GM18951 (cell line): ENCODE results near the gene KCND2.

Experiments used
- POLR2A ChIP-seq: IDR thresholded peaks from 4 replicates; pipeline ENCODE4 v1.6.1; 2011; ENCODE audit warnings: mild to moderate bottlenecking; ENCODE audit not compliant: insufficient read length, insufficient read depth; ENCODE audit errors: extremely low read depth
- in situ Hi-C: fragments of 300-500 bp; cut with MboI; formaldehyde crosslinking; loops from one replicate; pipeline ENCODE4 v1.12.0; 2022; ENCODE audit warnings: low sequenced_read_pairs, mixed read lengths, inconsistent platforms; ENCODE audit not compliant: unreplicated experiment

KCND2 gene

DNA sequence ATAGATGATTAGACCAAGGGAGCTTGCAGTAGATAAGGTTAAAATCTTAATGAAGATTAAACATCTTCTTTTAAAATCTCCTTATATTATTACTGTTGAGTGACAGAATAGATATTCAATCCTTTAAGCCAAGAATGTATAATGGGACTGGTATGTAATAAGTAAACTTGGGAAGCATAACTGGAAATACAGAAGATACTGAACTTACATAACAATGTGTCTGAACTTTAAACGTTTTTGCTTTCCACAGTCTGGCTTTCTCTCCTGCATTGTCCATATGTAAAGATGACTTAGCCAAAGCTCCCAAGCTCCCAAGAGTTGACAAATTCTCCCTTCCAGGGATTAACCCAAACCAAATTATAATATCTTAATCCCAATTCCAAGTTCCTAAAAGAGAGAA is 129.8 kb downstream of the KCND2 start:
- in situ Hi-C loops: no loop called here
- TF ChIP-seq POLR2A: no peak

DNA sequence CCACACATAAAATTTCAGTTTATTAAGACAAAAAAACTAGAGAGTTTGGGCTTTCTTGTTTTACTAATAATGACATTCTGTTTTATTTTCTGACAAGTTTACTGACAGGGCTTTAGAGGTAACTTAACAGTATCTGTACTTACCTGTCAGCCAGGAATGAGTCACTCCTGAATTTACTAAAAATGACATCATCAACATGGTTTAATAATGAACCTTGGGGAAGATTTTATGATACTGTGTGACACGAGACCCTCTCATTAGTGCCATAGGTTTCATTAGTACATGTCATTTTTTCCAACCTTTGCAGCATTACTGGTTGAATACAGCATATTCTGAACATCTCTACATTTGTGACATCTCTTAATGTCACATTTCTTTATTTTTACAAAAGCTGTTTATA is 131.1 kb downstream of the KCND2 start:
- no peak for TF ChIP-seq POLR2A
- in situ Hi-C loops: no loop called here

DNA sequence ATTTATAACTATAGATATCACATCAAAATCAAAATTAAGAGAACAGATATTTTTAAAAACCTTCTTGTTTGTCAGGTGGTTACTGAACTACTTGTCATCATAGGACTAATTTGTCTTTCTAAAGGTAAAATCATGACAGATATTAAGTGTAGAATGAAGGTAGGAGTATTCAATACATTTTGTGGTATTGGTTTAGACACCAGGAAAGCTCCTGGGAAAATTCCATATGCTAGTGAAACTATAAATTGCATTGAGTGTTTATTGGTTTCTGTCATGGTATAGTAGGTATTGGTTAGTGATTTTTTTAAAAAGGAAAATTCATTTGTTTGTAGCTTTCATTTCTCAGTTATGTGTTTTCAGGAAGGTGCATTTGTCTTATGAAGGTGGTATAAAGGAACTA is 132.7 kb downstream of the KCND2 start:
- TF ChIP-seq POLR2A: no peak
- in situ Hi-C loops: no loop called here

DNA sequence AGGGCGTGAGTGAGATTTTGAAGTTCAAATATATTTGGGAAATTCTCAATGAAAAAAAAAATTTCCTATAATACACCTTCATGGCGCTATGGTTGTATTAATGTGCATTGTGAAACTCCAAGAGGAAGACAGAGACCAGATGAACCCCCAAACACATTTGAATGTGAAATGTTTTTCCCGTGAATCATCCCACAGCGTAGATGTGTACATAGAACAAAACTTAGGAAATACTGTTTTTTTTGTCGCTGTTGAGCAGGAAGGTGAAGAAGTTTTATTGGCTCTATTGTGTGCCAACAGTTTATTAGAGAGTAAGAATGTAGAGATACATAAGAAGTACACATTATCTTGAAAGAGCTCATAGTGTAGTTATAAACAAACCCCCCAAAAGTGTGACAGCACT is 134.0 kb downstream of the KCND2 start:
- in situ Hi-C loops: no loop called here
- TF ChIP-seq POLR2A: no peak

DNA sequence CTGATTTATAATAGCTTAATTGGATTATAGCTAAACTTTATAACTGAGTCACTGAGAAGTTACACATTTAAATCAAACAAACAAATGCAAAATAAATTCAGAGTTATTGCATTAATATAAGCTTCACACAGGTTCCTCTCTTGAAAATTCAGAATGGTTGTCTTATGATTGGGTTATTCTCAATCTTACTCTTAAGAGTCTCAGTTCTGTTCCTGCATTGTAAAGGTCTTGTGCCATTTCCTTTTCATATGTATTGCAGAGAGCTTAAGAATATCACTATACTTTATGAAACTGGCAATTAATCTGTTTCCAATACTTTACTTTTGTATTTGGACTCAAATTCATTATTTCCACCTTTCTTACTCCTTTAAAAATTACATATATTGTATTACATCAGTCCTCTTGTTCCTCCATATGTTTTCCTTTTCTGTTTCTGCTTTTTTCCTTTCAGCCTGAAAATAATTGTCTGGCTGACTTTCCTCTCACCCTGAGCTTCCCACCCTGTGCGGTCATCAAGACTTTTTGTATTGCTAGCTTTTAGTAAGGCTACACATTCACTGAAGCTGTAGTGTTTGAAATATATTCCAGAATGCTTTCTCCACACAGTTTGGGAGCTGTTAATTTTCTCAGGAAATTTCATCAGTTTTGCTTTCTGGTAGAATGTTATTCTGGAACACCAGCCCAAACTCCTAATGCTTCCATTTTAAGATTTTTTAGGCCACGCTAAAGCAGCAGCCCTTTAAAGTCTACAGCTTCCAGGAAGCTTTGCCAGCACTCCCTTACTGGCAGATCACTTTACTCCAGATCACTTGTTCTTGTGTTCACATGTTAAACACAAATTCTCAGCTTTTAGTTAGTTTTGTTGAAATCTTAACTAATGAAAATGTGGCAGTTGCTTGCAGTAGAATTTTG is 139.4 kb downstream of the KCND2 start:
- TF ChIP-seq POLR2A: no peak
- in situ Hi-C loops: no loop called here

DNA sequence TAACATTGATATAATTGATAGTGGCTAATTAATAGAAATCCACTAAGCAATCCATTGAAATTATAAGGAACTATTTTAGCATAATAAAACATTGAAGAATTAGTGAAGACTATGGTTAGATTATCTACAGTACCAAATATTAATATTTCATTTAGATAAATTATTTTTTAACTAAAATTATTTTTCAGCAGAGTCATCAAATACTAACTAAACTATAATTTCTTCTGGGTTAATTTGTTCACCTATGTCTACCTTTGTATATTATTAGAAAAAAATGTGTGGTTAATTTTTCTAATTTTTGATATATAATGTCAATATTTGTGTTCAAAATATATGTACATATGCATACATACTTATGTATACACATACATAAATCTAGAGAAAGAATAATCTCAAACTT is 140.2 kb downstream of the KCND2 start:
- no peak for TF ChIP-seq POLR2A
- in situ Hi-C loops: no loop called here

DNA sequence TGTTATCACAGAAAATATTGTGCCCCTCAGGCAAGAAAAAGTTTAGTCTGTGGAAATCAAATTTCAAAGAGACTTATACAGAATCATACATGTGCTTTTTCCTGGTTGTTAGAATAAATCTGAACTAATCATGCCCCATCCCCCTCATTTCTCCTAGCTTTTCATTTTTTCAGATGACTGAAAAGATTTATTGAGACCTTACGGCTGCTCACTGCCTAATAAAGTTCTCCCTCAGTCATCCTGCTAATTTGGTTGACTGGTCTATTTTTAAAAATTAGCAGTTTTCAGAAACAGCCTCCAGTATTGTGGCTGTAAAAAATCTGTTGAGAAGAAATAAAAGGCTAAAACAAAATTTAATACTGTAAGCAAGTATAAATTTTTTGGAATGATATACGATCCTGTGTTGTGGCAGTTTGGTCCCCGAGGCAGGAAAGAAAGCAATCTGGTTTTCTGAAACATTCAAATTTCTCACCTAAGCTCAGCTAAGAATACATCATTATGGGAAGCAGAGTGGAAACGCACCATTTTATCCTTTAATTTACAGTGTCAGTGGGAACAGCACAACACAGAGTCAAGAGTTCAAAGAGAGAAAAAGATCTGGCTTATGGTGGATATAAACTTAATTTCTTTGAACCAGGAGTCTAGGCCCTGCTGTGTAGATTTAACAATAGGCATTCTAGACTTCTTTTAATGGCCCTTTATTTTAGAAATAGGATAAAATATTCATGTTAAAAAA is 144.4 kb downstream of the KCND2 start:
- in situ Hi-C loops: no loop called here
- no peak for TF ChIP-seq POLR2A

DNA sequence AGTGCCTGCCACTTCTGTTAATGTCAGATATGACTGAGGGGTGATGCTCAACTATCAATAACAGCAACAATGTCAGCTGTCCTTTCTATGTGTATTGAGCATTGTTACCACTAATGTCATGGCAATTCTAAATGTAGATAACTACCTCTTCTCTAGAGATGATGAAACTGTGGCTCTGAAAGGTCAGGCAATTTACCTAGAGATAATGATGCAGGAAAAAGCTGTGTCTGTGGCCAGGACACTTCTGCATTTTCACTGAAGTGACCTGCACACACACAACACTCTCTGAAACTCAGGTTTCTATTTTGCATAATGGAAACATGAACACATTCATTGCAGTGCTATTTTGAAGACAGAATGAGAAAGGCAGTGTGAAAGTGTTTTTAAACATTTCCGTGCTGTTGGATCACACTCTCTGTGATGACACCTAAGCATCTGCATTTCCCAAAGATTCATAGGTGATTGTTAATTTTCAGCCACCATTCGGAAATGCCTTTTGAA is 148.2 kb downstream of the KCND2 start:
- in situ Hi-C loops: no loop called here
- no peak for TF ChIP-seq POLR2A

DNA sequence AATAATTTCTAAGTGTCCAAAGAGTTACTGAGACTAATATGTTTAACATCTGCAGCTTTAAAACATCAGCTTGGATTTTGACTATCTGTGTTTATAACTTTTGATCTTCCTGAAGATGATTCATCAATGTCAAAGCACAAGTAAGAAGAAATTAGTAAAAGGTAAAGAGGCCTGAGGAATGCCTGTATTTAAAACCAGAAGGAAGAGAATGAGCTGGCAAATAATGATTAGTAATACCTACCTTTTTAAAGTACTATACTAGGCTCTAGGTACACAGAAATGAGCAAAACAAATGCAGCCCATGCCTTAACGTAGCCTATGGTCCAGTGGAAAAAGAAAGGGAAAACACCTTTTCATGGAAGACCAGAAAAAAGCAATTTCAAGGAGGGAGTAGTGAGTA is 158.0 kb downstream of the KCND2 start:
- in situ Hi-C loops: no loop called here
- TF ChIP-seq POLR2A: no peak

DNA sequence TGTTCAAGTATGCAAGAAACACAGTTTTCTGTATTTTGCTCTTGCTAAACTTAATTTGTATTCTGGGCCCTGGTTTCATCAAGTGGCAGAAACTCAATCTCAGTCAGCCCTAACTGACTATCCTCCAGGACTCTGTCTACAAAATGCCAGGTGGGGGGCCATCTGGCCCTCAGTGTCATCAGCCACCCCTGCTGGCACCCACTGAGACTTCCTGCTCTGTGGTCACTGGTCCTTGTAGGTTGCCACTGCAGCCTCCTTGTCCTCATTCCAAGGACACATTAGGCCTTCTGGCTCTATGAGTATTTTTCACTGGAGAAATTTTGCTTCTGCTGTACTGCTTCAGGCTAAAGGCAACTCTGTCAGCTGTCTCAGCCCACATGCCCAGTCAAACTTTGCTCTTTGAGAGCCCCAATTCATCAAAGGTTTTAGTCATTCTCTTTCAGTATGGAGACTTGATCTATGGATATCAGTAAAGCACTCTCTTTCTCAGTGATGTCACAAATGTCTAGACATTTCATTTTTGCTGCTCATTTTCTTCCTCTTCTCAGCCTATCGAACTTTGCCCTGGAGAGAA is 163.6 kb downstream of the KCND2 start:
- in situ Hi-C loops: no loop called here
- TF ChIP-seq POLR2A: no peak

DNA sequence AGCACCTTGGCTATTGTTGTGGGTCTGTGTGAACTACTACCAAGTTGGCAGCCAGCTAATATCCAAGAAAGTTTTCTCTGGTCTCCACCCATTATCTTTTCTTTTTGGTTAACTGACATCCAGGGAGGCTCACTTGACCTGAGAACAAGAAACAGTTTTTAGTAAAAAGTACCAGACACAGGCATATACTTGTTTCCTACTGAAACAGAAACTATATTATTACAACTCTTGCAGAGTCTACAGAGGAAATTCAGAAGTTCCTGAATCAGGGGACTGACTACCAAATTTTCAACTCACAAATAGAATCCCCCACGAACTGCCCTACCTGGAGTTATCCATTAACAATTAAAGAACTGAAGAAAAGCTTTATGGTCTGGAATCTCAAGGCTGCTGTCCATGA is 168.9 kb downstream of the KCND2 start:
- in situ Hi-C loops: no loop called here
- no peak for TF ChIP-seq POLR2A

DNA sequence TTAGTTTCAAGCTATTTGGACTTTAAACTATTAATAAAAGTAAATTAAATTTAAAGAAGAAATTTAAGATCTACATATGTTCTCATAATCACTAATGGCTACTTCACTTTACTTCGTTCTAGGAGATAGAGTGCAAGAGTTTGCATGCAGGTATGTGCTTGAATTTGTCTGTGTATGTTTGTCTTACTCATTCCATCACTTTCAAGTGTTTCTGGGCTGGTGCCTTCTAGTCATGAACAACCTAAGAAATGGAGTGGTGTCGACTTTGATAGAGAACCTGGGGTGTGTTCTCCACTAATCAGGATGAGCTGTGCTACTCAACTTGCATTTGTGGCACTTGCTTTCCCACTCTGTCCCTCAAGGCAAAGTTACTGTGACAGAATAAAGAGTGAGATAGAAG is 169.9 kb downstream of the KCND2 start:
- in situ Hi-C loops: no loop called here
- no peak for TF ChIP-seq POLR2A

DNA sequence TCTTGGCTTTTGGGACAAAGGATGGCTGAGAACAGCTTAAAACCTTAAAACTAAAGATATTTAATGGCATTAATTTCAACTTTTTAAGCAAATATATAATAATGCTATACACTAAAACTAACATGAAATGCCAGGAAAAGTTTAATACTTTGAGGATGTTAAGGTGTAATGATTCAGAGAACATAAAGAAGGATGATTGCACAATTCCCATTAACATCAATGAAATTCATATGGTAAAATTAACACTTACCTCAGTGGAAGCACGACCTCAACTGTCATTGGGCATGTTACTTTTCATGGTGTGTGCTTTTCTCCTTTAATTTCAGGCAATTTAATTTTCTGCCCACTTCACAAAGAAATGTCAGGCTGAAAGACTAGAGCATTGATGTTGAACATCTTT is 171.7 kb downstream of the KCND2 start:
- TF ChIP-seq POLR2A: no peak
- in situ Hi-C loops: no loop called here
